Stimulated activated naive CD8-positive, alpha-beta T cell treated with anti-CD3 and anti-CD28 coated beads, Interleukin-15, amount 100 ng/mL, for 72 hours (primary cell): ENCODE data around the gene C16orf96.

ENCODE experiments used
- ATAC-seq: fragments of 150-1000 bp; cut with Tn5 transposase; 2 replicates; pipeline ENCODE4 v1.10.0; 2021; ENCODE audit warnings: mild to moderate bottlenecking, moderate library complexity
- DNase-seq, 2 donors: peaks; one replicate each; pipeline ENCODE4 v3.0.0; 2021 to 2022
- H3K27ac Mint-ChIP-seq, 2 donors: one replicate each; pipeline ENCODE4 v1.8.0; 2022; ENCODE audit warnings: mild to moderate bottlenecking in 2 of 2, mixed read lengths in 2 of 2, moderate library complexity in 2 of 2
- H3K27me3 Mint-ChIP-seq: one replicate; pipeline ENCODE4 v1.8.0; 2022; ENCODE audit warnings: mixed read lengths
- H3K4me1 Mint-ChIP-seq: one replicate; pipeline ENCODE4 v1.8.0; 2022; ENCODE audit warnings: mild to moderate bottlenecking, mixed read lengths
- H3K4me3 Mint-ChIP-seq, 2 donors: one replicate each; pipeline ENCODE4 v1.8.0; 2022; ENCODE audit warnings: mild to moderate bottlenecking in 2 of 2, mixed read lengths in 2 of 2, moderate library complexity in 1 of 2
- H3K9me3 Mint-ChIP-seq, 2 donors: one replicate each; pipeline ENCODE4 v1.8.0; 2022; ENCODE audit warnings: mixed read lengths in 2 of 2

The C16orf96 gene

DNA sequence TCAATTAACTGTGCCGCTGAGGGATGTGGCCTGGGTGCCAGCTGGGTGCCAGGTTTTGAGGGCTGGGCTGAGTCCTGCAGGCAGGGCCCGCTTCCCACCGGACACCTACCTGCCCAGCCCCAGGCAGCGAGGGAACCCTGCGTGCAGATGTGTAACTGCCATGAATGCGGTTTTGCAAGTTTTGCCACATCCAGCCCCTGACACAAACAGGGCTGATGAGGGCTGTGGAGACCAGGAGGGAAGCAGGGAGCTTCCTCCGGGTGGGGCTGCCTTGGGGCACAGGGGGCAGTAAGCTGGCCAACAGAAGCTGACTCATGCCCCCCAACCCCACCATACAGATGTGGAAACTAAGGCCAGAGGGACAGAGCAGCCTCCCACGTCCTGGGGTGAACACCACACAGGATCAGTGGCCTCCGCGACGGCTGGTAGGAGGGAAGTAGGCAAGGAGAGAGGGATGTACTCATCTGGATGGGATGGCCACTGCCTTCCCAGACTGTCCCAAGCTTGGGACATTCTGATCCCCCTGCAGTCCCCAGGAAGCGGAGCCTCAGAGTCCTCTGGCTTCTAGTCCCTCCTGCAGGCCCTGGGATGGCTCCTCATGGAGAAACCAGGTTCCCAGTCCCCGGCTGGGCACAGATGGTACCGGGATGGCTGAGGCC, 57.0 kb downstream of the C16orf96 start:
- Mint-ChIP-seq H3K4me3 (peak overlapping the region; percentile 67 to 84), H3K9me3 (no peaks in the 10 kb centered on the region), H3K4me1 (peaks cover 57% of the 10 kb centered on the region), H3K27ac (no peak overlapping the region), H3K27me3 (no peaks in the 10 kb centered on the region)
- ATAC-seq (no peak), DNase-seq (no peak)

DNA sequence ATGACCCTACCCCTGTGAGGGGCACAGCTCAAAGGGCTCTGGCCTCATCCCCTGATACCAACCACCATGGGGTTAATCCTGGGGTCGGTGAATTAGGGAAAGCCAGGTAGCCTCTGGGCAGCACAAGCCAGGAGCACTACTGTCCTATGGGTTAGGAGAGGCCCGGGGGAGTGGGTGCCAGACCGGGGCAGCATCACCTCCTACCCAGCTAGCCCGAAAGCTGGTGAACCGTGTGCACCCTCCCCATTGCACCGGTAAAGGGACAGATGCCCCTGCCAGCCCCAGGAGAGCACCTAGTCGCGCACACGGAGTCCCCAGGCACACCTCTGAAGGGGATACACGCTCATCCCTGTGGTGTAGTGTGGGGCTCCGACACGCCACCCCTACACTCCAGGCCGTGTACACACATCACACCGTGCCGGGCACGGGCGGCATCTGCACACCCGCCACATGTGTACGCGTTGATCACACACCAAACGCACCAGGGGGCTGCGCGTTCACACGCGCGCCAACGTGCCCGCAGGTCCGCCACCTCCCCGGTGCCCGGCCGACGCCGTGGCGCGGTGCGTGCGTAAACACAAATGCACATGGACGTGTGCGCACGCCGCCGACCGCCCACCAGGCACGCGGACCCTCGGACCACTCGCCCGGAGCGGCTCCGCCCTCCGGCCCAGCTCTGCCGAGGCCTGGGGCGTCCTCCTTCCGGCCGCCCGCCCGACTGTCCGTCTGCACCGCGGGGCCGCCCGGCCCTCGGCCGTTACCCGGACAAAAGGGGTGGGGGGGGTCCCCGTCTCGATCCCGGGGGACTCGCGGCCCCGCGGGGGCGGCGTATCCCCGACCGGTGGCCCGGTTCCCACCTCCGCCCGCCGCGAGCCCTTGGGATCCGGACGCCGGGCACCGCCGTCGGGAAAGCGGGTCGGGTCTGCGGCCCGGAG, 57.8 kb downstream of the C16orf96 start:
- Mint-ChIP-seq H3K27ac (peak overlapping the region; percentile 19 to 54), H3K4me3 (peak overlapping the region; percentile 67 to 84), H3K27me3 (no peaks in the 10 kb centered on the region), H3K4me1 (peaks cover 63% of the 10 kb centered on the region), H3K9me3 (no peaks in the 10 kb centered on the region)
- DNase-seq (peak; percentile 39 to 49), ATAC-seq (peak; percentile 3)

DNA sequence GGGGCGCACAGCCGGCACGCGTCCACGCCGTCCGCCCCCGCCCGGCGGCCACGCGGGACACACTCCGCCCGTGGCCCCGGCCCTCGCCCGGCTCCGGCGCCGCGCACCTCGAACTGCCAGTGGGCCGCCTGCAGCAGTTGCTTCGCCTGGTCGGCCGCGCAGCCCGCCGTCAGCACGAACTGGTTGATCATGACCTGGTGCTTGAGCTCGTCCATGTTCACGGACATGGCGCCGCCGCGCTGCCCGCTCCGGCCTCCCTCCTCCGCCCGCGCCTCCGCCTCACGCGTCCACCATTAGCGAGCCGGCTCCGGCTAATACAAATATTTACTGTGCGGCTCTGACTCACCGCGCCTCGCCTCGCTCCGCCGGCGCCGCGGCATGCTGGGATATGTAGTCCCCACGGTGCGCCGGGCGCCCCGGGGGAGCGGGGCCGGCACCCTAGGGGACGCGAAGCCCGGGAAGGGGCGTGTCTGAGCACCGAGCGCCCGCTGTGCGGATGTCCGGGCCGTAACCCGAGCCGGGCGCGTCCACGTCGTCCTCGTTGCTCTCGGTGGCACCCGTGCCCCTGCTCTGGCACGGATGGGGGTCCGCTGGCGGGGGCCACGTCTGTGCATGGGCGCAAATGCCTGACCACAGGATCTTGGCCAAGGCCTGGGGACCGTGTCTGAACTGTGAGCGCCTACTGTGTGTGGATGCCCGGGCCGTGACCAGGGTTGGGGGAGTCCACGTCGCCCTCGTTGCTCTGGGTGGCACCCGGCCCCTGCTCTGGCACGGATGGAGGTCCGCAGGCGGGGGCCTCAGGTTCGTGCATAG, 58.6 kb downstream of the C16orf96 start, which contains the start of gene UBALD1:
UBALD1 (minus strand) TSS at position 318 of the 813 bp plus-strand sequence; CDS start at position 227, 91 bp downstream.
- Mint-ChIP-seq H3K4me1 (peaks cover 66% of the 10 kb centered on the region), H3K27ac (peak within 1 kb of the TSS; percentile 97), H3K27me3 (no peaks in the 10 kb centered on the region), H3K9me3 (no peaks in the 10 kb centered on the region), H3K4me3 (peak within 1 kb of the TSS; percentile 93 to 94)
- DNase-seq = peak; percentile 82 to 88
- peak; percentile 76 for ATAC-seq

DNA sequence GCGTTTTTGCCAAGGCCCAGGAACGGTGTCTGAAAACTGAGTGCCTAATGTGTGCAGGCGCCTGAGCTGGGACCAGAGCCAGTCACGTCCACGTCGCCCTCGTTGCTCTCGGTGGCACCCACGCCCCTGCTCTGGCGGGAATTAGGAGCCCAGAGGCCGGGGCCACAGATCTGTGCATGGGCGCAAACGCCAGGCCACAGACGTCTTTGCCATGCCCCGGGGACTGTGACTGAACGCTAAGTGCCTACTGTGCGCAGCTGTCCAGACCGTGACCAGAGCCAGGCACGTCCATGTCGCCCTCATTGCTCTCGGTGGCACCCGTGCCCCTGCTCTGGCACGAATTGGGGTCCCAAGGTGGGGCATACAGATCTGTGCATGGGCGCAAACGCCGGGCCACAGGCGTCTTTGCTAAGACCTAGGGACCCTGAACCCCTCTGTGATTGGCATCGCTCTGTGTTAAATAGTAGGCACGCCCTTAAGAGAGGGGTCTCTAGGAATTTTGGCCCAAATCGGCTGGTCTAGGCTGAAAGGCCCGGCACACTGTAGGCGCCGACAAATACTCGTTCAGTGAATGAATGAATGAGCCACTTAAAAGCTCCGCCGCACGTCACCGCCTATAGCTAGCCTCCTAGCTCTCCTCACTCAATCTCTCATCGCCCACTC, 59.4 kb downstream of the C16orf96 start:
- peak in 1 of 2 donors; percentile 36 for DNase-seq
- Mint-ChIP-seq H3K27ac (peak overlapping the region; percentile 97), H3K4me1 (peaks cover 66% of the 10 kb centered on the region), H3K27me3 (no peaks in the 10 kb centered on the region), H3K4me3 (peak overlapping the region; percentile 93 to 94), H3K9me3 (no peaks in the 10 kb centered on the region)
- no peak for ATAC-seq

DNA sequence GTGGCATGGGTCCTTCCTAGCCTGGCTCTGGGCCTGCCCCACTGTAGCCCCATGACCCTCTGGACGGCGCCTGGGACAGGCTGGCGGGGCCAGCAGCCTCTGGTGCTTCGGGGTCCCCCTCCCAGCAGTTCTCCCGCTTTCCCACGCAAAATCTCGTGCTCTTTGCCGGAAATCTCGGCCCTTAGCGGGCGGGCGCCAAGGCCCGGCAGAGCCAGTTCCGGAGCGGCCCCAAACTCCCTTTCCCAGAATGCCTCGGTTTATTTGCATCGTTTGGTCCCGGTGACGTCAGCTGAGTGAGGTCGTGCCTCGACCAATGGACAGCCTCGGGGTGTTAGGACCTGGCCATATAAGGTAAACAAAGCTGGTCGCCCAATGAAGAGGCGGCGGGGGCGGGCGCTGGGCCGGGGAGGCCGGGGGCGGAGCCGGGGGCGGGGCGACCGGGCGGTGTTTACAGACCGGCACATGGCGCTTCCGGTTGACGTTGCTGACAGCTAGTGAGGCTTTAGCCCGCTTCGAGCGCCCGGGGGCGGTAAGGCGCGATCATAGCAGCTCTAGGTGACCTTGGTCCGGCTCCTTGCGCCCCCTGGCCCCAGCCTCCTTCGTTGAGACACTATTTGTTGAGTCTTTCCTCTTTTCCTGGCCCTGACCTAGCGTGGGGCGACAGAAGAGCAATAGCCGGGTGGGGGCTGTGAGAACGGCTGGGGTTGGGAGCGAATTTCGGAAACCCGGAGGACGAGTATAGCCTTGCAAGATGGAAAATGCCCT, 60.1 kb downstream of the C16orf96 start:
- DNase-seq (peak; percentile 97 to 99), ATAC-seq (peak; percentile 88)
- Mint-ChIP-seq H3K27me3 (no peaks in the 10 kb centered on the region), H3K27ac (peak overlapping the region; percentile 97), H3K4me1 (peaks cover 60% of the 10 kb centered on the region), H3K9me3 (no peaks in the 10 kb centered on the region), H3K4me3 (peak overlapping the region; percentile 93 to 96)

DNA sequence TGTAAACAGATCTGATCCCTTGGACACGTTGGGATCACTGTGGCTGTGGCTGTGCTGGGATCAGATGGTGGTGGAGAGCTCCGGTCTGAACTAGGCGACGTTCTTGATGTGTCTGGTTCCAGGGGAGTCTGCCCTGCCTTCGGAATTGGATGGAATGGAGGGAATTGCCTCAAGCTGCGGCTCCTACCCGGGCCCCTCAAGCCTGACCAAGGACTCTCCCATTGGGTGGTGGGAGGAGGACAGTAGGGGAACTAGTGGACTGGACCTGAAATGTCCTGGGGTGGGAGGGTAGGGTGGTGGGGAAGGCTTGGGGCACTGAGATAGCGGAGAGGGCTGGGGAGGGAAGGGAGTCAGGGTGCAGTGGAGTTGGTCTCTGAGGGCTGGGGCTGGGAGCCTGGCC, 61.7 kb downstream of the C16orf96 start:
- H3K4me3 Mint-ChIP-seq = peak overlapping the region in 1 of 2 donors; percentile 13
- ATAC-seq (no peak), DNase-seq (no peak)
- H3K4me1 Mint-ChIP-seq = peaks cover 51% of the 10 kb centered on the region
- H3K27ac Mint-ChIP-seq = peak overlapping the region in 1 of 2 donors; percentile 54
- no peaks in the 10 kb centered on the region for H3K27me3 Mint-ChIP-seq
- no peaks in the 10 kb centered on the region for H3K9me3 Mint-ChIP-seq

DNA sequence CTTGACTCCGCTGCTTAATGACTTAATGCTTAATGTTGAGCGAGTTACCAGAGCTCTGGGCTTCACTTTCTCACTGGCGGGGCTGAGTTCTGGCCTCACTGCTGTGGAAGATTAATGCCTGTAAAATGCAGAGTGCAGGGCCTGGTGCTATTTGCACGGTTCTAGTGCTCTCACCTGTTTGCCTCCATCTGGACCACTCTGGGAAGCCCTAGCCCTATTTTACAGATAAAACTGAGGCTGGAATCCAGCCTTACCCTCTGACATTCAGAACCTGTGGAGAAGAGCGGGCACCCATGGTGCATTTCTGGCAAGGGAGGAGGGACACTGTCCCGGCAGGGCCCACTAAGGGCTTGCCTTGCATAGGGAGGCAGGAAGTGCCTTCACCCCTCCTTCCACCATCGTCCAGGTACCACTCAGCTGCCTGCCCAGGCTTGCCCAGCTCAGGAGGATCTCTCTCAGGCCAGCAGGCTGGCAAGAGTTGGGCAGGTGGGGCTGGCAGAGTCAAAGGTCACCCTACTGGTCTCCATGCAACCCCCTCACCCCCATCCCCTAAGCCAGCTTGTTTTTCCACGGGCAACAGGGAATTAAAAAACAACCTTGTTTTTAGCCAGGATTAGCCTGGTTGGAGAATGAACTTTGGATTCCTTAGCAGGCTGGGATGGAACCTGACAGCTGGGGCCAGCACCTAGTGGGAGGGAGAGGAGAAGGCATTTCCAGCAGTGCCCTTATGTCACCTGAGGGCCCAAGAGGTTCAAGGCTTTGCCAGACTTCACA, 62.7 kb downstream of the C16orf96 start:
- no peaks in the 10 kb centered on the region for H3K27me3 Mint-ChIP-seq
- ATAC-seq = no peak
- DNase-seq = no peak
- peaks cover 50% of the 10 kb centered on the region for H3K4me1 Mint-ChIP-seq
- no peak overlapping the region for H3K4me3 Mint-ChIP-seq
- H3K9me3 Mint-ChIP-seq = no peaks in the 10 kb centered on the region
- H3K27ac Mint-ChIP-seq = peak overlapping the region in 1 of 2 donors; percentile 74

DNA sequence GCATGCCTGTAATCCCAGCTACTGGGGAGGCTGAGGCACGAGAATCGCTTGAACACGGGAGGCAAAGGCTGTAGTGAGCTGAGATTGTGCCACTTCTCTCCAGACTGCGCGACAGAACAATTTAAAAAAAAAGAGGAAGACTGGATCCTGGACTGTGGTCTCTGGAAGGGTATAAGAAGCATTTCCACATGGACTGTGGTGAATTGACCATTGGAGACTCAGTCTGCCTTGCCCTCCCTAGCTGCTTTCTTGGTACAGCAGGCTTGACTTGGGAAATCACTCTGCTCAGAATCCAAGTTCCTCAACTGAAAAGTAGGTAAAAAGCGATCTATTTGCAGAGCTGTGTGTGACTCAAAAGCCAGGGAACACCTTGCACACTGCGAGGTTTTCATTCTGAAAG, 67.5 kb downstream of the C16orf96 start:
- Mint-ChIP-seq H3K4me1 (peaks cover 42% of the 10 kb centered on the region), H3K4me3 (peak overlapping the region; percentile 6 to 51), H3K9me3 (no peaks in the 10 kb centered on the region), H3K27ac (no peak overlapping the region), H3K27me3 (no peaks in the 10 kb centered on the region)
- ATAC-seq (no peak), DNase-seq (no peak)

DNA sequence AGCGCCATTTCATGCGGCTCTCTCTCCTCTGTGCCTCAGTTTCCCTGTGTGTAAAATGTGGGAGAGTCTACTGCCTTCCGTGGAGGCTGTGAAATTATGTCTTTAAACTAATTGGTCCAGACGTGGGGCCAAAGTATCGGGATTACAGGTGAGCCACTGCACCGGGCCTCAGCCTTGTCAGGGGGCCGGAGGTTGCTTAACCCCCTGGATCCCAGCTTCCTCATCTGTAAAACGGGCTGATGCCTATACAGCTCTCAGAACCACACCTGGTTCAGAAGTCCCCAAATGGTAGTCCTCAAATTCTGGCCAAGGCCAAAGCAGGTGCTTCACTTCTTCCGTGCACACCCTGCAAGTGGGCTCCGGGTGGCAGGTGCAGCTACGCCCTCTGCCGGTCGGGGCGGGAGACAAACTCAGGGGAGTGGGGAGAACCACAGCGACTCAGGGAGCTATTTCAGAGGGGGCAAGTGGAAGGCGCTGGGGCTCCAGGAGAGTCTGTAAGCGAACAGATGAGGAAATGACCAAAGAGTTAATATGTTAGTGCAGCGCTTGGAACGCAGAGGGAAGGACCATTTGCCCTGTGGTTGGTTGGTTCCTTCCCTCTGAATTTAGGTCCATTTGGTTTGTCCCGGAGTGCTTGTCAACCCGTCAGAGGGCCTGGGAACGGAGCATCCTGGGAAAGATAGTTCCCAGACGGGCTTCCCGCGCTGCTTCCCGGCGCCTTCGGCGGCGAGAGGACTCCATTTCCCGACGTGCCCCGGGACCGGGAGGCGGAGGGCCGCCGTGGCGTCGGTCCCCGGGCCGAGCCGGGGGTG, 68.1 kb downstream of the C16orf96 start, which contains the start of gene MGRN1:
MGRN1 (plus strand) TSS at position 812 of the 812 bp plus-strand sequence. CDS start 135 bp downstream, outside the sequence.
- Mint-ChIP-seq H3K4me1 (peaks cover 42% of the 10 kb centered on the region), H3K27me3 (no peaks in the 10 kb centered on the region), H3K9me3 (no peaks in the 10 kb centered on the region), H3K4me3 (peak within 1 kb of the TSS; percentile 97 to 99), H3K27ac (peak within 1 kb of the TSS; percentile 98 to 100)
- ATAC-seq (peak; percentile 76), DNase-seq (peak; percentile 92 to 95)

DNA sequence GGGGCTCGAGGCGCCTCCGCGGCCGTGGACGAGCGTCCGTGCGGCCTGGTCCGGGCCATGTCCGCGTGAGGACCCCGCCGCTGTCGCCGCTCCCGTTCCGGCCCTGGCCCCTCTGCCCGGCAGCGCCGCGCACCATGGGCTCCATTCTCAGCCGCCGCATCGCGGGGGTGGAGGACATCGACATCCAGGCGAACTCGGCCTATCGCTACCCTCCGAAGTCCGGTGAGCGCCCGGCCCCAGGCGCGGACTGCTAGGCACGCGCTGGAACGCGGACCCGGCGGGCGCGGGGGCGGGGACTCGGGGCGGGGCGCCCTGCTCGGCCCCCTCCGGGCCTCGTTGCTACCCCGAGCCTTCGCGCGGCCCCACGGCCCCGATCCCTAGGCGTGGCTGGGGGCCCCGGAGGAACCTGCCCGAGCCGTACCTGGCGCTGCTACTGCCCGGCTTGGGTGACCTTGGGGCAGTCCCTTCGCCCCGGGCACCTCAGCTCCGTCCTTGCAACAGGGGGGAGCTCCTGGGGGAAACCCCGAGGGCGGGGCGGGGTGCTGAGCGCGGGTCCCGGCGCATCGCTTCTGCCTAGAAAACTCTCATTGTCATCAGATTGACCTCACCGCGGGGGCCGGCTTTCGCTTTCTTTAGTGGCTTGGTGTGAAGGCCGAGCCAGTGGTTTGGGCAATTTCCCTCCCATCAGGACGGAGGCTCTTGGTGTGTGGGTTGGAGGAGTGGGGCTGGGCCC, 68.9 kb downstream of the C16orf96 start:
- peaks cover 44% of the 10 kb centered on the region for H3K4me1 Mint-ChIP-seq
- ATAC-seq (peak; percentile 84), DNase-seq (peak; percentile 84 to 92)
- H3K4me3 Mint-ChIP-seq = peak overlapping the region; percentile 97 to 99
- H3K27ac Mint-ChIP-seq = peak overlapping the region; percentile 98 to 99
- H3K9me3 Mint-ChIP-seq = no peaks in the 10 kb centered on the region
- no peaks in the 10 kb centered on the region for H3K27me3 Mint-ChIP-seq

DNA sequence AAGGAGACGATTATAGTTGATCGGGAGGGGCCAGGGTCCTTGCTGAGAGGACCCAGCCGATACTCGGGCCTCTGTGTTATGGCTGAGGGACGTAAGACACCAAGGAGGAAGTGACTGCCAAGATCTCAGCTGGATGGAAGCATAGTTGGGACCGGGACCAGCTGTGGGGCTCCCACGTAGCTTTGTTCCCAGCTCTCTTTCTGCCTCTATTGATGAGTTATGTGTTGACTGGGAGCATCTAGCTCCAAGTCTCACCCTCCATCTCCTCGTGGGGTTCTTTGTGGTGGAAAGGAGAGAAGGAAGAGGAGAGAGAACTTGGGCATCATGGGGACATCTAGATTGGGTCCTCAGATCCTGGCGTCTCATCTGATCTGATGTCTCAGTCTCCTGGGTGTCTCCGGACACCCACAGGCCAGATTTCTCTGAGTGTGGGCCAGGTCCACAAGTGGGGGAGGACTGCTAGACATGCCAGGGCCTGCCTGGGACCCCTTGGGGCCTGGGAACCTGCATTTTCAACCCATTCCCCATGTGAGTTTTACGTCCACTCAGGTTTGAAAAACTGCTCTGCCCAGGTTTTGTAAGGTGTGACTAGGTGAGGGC, 69.5 kb downstream of the C16orf96 start:
- Mint-ChIP-seq H3K27ac (peak overlapping the region; percentile 98 to 99), H3K4me1 (peaks cover 44% of the 10 kb centered on the region), H3K9me3 (no peaks in the 10 kb centered on the region), H3K4me3 (peak overlapping the region; percentile 97 to 99), H3K27me3 (no peaks in the 10 kb centered on the region)
- ATAC-seq (no peak), DNase-seq (no peak)

DNA sequence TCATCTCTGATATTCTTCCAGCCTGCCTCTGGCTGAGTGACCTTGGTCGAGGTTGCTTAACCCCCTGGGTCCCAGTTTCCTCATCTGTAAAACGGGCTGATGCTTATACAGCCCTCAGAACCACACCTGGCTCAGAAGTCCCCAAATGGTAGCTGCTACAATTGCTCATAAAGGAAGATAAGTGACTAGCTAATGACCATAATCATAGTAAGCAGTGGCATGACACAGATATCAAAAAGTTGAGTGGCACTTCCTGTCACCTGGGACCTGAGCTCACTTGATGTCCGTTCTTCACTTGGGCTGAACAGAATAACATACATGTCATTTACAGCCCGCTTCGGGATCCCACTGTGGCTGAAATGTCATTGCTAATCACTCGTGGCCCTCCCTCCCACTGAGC, 70.3 kb downstream of the C16orf96 start:
- Mint-ChIP-seq H3K27me3 (no peaks in the 10 kb centered on the region), H3K4me1 (peaks cover 44% of the 10 kb centered on the region), H3K9me3 (no peaks in the 10 kb centered on the region), H3K27ac (peak overlapping the region in 1 of 2 donors; percentile 72), H3K4me3 (peak overlapping the region; percentile 97 to 99)
- no peak for ATAC-seq
- no peak for DNase-seq
